ENCODE data around the gene DBNDD1.

Gene DBNDD1

DNA sequence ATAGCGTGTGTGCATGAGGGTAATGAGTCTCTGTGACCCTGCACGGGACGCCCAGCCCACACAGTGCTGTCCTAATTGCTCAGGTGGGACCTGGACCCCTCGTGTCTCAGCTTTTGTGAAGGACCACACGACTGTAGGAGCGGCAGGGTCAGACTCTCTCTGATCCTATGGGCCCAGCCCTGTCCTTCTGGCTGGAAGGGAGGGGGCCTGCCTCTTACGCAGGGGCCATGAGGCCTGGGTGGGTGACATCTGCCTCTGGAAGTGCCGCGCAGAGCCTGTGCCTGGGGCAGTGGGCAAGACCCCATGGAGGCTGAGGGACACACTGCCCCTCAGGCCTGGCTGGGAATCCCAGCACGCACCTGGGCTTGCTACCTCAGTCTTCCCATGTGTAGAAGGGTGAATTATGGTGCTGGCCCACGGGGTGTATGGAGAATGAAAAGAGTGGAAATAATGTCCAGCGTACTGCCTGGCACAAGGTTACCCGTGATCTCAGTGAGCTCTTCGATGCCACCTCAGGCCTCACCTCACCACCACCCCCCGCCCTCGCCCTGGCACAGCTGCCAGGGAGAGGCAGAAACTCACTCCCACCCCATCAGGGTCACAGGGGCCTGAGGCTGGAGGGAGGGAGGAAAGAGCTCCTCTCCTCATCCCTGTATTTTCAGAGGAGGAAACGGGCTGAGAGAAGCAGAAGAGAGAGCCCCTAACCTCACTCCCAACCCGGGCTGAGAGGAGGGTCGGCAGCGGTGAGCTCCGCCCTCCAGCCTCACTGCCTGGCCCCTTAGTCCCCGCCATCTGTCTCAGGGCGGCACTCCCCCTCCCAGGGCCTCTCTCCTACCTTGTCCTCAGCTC is 27.1 kb upstream of the DBNDD1 start:
- DNase-seq (no peak), ATAC-seq (replicated peaks) (peak; percentile 31)
- Mint-ChIP-seq H3K4me1 (ENCODE audit: low read depth in 2 of 2) (peaks cover 3 to 7% of the 10 kb centered on the region in 2 donors), H3K36me3 (ENCODE audit: insufficient read depth) (peaks cover 11% of the 10 kb centered on the region), H3K9me3 (no peaks in the 10 kb centered on the region), H3K27me3 (peaks cover 5 to 31% of the 10 kb centered on the region in 2 donors), H3K4me3 (peak overlapping the region; percentile 50 to 59), H3K27ac (peak overlapping the region in 1 of 2 donors; percentile 86)

DNA sequence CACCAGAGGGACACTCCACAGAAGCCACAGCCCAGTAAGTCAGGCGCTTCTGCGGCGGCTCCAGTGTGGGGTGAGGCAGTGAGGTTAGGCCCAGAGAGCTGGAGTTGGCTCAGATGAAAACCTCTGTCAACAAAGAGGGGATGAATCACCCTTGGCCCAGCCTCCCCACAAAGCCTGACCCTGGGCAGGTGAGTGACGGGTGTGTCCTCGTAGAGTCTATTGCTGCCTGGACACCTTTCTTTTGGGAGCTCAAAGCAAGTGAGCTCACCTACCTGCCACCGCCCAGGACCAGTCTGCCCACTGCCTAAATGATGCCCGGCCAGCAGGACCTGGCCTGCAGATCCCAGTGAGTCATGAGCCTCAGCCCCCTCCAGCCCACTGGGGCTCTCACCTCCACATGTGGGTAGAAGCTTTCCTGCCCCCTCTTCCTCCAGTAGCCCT is 24.9 kb upstream of the DBNDD1 start:
- no peak overlapping the region for H3K4me3 Mint-ChIP-seq
- ATAC-seq (replicated peaks) (no peak), DNase-seq (no peak)
- peaks cover 11% of the 10 kb centered on the region for H3K36me3 Mint-ChIP-seq (ENCODE audit: insufficient read depth)
- H3K27ac Mint-ChIP-seq = peak overlapping the region in 1 of 2 donors; percentile 23
- H3K9me3 Mint-ChIP-seq = no peaks in the 10 kb centered on the region
- peaks cover 5 to 31% of the 10 kb centered on the region in 2 donors for H3K27me3 Mint-ChIP-seq
- peaks cover 3 to 8% of the 10 kb centered on the region in 2 donors for H3K4me1 Mint-ChIP-seq (ENCODE audit: low read depth in 2 of 2)

DNA sequence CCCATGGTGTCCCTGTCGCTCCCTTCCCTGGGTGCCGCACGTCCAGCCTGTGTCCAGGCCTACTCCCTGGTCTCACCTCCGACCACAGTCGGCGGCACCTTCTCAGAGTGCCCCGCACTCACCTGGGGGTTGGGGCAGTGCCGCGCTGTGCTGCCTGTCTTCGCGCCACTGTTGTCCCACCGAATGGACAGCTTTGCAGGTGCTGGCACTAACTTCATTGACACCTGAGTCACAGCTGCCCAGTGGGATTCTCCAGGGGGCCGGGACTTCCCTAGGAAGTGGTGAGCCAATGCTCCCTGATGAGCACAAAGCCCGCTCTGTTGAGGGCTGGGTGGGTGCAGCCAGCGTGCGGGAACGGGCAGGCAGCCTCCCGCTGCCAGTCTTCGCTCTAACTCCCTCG is 24.3 kb upstream of the DBNDD1 start:
- H3K9me3 Mint-ChIP-seq = no peaks in the 10 kb centered on the region
- DNase-seq = no peak
- no peak for ATAC-seq (replicated peaks)
- H3K27me3 Mint-ChIP-seq = peaks cover 5 to 31% of the 10 kb centered on the region in 2 donors
- H3K4me1 Mint-ChIP-seq (ENCODE audit: low read depth in 2 of 2) = peaks cover 3 to 8% of the 10 kb centered on the region in 2 donors
- no peak overlapping the region for H3K4me3 Mint-ChIP-seq
- H3K36me3 Mint-ChIP-seq (ENCODE audit: insufficient read depth) = peaks cover 11% of the 10 kb centered on the region
- H3K27ac Mint-ChIP-seq = no peak overlapping the region

DNA sequence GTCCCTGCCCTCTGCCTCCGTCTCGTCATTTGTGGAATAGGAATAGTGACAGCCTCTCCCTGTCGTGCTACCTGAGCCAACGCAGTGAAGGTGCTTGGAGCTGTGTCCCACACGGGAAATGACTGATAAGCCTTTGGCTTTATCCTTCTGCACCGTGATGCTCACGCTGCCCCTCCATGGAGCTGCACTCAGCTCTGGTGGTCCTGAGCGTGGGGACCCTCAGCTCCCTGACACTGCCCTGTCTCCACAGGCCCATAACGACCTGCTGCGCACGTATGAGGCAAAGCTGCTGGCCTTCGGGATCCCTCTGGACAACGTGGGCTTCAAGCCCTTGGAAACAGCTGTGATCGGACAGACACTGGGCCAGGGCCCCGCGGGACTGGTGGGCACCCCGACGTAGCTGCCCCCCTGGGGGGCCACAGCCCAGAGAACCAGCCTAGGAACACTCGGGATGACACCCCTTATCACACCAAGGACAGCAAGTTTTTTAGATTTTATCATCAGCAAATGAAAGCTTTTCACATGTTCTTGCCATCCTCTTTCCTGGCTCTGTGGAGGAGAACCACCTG is 23.8 kb upstream of the DBNDD1 start:
- no peak overlapping the region for H3K27ac Mint-ChIP-seq
- H3K36me3 Mint-ChIP-seq (ENCODE audit: insufficient read depth) = peaks cover 6% of the 10 kb centered on the region
- peaks cover 3 to 7% of the 10 kb centered on the region in 2 donors for H3K4me1 Mint-ChIP-seq (ENCODE audit: low read depth in 2 of 2)
- H3K4me3 Mint-ChIP-seq = no peak overlapping the region
- DNase-seq = no peak
- H3K27me3 Mint-ChIP-seq = peaks cover 5 to 31% of the 10 kb centered on the region in 2 donors
- no peaks in the 10 kb centered on the region for H3K9me3 Mint-ChIP-seq
- no peak for ATAC-seq (replicated peaks)

DNA sequence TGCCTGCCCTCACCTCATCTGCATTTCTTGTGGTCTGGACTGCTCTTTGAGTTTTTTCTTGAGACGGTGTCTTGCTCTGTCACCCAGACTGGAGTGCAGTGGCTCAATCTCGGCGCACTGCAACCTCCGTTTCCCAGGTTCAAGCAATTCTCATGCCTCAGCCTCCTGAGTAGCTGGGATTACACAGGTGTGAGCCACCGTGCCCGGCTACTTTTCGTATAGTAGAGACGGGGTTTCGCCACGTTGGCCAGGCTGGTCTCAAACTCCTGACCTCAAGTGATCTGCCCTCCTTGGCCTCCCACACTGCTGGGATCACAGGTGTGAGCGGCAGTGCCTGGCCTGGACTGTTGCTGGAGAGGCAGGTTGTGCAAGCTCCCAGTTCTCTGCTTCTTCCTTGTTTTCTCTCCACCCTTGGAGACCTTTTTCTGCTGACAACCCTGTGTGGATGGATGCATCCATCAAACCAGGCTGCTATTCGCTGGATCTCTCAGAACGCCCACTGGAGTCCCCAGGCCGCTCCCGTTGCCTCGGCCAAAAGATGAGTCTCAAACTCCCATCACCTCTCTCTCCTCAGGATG is 22.7 kb upstream of the DBNDD1 start:
- H3K9me3 Mint-ChIP-seq = no peaks in the 10 kb centered on the region
- ATAC-seq (replicated peaks) (no peak), DNase-seq (no peak)
- peaks cover 5 to 31% of the 10 kb centered on the region in 2 donors for H3K27me3 Mint-ChIP-seq
- H3K4me1 Mint-ChIP-seq (ENCODE audit: low read depth in 2 of 2) = peaks cover 3 to 6% of the 10 kb centered on the region in 2 donors
- H3K27ac Mint-ChIP-seq = no peak overlapping the region
- H3K4me3 Mint-ChIP-seq = no peak overlapping the region
- peaks cover 5% of the 10 kb centered on the region for H3K36me3 Mint-ChIP-seq (ENCODE audit: insufficient read depth)

DNA sequence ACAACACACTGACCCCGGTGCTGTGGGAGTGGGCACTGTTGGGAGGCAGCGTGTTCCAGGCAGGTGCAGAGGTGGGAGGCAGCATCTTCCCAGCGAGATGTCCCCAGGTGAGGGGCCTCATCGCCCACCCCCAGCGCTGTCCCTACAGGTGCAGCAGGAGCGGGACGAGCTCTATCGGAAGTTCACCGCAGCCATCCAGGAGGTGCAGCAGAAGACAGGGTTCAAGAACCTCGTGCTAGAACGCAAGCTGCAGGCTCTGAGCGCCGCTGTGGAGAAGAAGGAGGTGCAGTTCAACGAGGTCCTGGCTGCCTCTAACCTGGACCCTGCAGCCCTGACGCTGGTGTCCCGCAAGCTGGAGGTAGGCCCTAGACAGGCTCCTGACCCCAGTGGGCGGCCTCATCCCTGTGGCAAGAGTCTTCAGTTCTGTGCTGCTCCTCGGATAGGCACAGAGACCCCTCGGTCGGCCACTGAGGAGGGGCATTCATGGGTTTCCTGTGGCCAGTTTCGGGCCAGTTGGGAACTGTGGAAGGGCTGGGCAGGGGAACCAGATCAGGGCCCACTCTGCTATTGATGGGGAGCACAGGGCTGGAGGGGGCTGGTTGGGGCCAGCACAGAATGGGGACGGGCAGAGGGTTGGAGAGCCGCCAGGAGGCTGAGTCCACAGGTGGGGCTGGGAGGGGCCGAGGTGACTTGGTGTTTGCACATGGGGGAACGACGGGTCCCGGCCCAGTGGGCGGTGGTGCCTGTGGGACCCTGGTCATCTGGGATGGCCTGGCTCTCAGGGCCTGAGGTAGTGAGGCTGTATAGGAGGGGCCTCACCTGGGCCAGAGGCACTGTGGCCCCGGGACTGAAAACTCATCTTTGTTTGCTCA is 21.1 kb upstream of the DBNDD1 start:
- H3K9me3 Mint-ChIP-seq = no peaks in the 10 kb centered on the region
- H3K27ac Mint-ChIP-seq = no peak overlapping the region
- H3K4me3 Mint-ChIP-seq = no peak overlapping the region
- H3K27me3 Mint-ChIP-seq = peaks cover 0 to 16% of the 10 kb centered on the region in 2 donors
- peaks cover 3% of the 10 kb centered on the region for H3K36me3 Mint-ChIP-seq (ENCODE audit: insufficient read depth)
- ATAC-seq (replicated peaks) = no peak
- H3K4me1 Mint-ChIP-seq (ENCODE audit: low read depth in 2 of 2) = peaks cover 1 to 8% of the 10 kb centered on the region in 2 donors
- DNase-seq = no peak

DNA sequence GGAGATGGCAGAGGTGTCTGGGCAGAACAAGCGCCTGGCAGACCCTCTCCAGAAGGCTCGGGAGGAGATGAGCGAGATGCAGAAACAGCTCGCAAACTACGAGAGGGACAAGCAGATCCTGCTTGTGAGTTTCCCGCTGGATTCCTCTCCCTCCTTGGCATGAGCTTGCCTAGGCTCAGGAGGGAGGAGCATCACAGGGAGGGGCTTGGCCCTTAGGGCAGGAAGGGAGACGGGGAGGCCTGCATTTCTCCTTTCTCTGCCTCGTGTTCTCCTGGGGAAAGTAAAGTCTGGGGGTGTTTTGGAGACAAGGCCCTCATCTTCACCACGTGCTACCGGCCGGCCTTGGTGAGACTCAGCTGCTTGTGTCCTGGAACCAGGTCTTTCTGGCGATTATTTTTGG is 18.0 kb upstream of the DBNDD1 start:
- H3K27me3 Mint-ChIP-seq = peaks cover 0 to 2% of the 10 kb centered on the region in 2 donors
- no peak overlapping the region for H3K4me3 Mint-ChIP-seq
- H3K4me1 Mint-ChIP-seq (ENCODE audit: low read depth in 2 of 2) = peaks cover 1 to 11% of the 10 kb centered on the region in 2 donors
- no peak for DNase-seq
- peaks cover 8% of the 10 kb centered on the region for H3K36me3 Mint-ChIP-seq (ENCODE audit: insufficient read depth)
- no peak overlapping the region for H3K27ac Mint-ChIP-seq
- no peak for ATAC-seq (replicated peaks)
- H3K9me3 Mint-ChIP-seq = no peaks in the 10 kb centered on the region

DNA sequence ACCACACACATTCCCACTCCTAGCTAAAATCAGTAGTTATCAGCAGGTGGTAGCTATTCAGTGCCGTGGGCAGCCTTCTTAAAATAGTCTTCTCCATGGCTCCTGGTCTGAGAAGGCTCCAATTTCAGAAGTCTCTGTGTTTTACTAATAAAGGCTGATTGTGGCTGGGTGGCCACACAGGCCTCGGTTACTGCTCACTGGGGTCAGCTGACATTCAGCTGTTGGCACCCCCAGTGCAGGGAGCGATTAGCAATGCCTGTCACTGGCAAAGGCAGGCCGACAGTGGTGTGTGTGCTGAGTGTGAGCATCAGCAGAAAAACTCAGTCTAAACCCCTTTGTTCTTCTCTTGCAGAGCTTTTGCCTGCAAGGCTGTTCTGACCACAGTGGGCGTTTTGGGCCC is 16.6 kb upstream of the DBNDD1 start:
- Mint-ChIP-seq H3K36me3 (ENCODE audit: insufficient read depth) (peaks cover 22% of the 10 kb centered on the region), H3K27me3 (no peaks in the 10 kb centered on the region), H3K9me3 (no peaks in the 10 kb centered on the region), H3K4me3 (no peak overlapping the region), H3K27ac (no peak overlapping the region), H3K4me1 (ENCODE audit: low read depth in 2 of 2) (peaks cover 1 to 19% of the 10 kb centered on the region in 2 donors)
- ATAC-seq (replicated peaks) (no peak), DNase-seq (no peak)

DNA sequence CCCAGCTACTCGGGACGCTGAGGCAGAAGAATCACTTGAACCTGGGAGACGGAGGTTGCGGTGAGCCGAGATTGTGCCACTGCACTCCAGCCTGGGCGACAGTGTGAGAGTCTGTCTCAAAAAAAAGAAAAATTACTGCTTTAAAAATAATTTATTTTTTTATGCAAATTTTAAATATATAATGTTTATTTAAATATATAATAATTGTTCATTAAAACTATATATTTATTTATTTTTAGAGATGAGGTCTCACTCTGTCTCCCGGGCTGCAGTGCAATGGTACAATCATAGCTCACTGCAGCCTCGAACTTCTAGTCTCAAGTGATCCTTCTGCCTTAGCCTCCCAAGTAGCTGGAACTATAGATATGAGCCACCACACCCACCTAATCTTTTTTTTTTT is 15.2 kb upstream of the DBNDD1 start:
- Mint-ChIP-seq H3K4me3 (no peak overlapping the region), H3K36me3 (ENCODE audit: insufficient read depth) (peaks cover 23% of the 10 kb centered on the region), H3K4me1 (ENCODE audit: low read depth in 2 of 2) (peaks cover 0 to 19% of the 10 kb centered on the region in 2 donors), H3K27ac (no peak overlapping the region), H3K27me3 (no peaks in the 10 kb centered on the region), H3K9me3 (no peaks in the 10 kb centered on the region)
- ATAC-seq (replicated peaks) (no peak), DNase-seq (no peak)

DNA sequence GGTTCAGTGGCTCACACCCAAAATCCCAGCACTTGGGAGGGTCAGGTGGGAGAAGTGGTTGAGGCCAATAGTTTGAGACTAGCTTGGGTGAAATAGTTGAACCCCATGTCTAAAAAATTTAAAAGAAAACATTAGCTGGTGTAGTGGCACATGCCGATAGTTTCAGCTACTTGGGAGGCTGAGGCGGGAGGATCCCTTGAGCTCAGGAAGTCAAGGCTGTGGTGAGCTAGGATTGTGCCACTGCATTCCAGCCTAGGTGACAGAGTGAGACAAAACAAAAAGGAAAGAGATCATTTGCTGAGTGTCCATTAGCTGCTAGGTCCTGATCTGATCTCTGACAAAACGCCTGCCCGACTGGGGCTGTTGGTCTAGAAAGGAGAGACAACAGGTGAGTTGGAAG is 14.1 kb upstream of the DBNDD1 start:
- H3K27me3 Mint-ChIP-seq = no peaks in the 10 kb centered on the region

DNA sequence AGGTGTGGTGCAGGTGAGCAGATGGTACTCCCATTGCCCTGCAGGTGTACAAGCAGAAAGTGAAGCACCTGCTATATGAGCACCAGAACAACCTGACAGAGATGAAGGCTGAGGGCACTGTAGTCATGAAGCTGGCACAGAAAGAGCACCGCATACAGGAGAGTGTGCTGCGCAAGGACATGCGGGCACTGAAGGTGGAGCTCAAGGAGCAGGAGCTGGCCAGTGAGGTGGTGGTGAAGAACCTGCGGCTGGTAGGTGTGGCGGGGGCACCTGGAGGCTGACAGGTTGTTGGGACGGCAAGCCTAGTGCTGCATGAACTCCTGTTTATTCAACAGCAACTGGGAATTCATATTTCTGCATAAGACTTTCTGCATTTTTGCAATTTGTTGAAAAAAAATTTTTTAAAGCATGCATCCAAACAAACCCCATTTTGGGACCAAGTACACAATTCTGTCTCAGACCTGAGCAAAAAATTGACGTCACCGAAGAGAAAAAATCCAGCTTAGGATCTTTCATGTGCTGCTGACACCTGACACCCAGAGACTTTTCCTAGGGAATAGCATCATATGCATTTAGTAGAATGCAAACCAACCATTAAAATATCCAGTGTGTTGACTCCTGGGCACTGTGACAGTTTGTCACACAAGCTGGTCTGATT is 13.5 kb upstream of the DBNDD1 start:
- ATAC-seq (replicated peaks) (no peak), DNase-seq (no peak)
- Mint-ChIP-seq H3K4me1 (ENCODE audit: low read depth in 2 of 2) (peaks cover 0 to 19% of the 10 kb centered on the region in 2 donors), H3K27ac (peak overlapping the region; percentile 82 to 91), H3K9me3 (no peaks in the 10 kb centered on the region), H3K36me3 (ENCODE audit: insufficient read depth) (peaks cover 23% of the 10 kb centered on the region), H3K4me3 (peak overlapping the region in 1 of 2 donors; percentile 36), H3K27me3 (no peaks in the 10 kb centered on the region)

More for the DNA sequence above, 14.1 kb upstream of the DBNDD1 start:
- Mint-ChIP-seq H3K4me1 (ENCODE audit: low read depth in 2 of 2) (peaks cover 0 to 19% of the 10 kb centered on the region in 2 donors), H3K27ac (no peak overlapping the region), H3K4me3 (no peak overlapping the region), H3K9me3 (no peaks in the 10 kb centered on the region), H3K36me3 (ENCODE audit: insufficient read depth) (peaks cover 23% of the 10 kb centered on the region)
- DNase-seq = no peak
- no peak for ATAC-seq (replicated peaks)

DNA sequence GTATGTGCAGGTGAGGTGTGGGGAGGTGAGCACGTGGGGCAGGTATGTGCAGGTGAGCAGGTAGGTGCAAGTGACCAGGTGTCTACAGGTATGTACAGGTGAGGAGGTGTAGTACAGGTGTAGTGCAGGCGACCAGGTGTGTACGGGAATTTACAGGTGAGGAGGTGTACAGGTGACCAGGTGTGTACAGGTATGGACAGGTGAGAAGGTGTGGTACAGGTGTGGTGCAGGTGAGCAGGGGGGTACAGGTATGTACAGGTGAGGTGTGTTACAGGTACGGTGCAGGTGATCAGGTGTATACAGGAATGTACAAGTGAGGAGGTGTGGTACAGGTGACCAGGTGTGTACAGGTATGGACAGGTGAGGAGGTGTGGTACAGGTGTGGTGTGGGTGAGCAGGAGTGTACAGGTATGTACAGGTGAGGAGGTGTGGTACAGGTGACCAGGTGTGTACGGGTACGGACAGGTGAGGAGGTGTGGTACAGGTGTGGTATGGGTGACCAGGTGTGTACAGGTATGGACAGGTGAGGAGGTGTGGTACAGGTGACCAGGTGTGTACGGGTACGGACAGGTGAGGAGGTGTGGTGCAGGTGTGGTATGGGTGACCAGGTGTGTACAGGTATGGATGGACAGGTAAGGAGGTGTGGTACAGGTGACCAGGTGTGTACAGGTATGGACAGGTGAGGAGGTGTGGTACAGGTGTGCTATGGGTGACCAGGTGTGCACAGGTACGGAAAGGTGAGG is 12.8 kb upstream of the DBNDD1 start:
- Mint-ChIP-seq H3K9me3 (no peaks in the 10 kb centered on the region), H3K36me3 (ENCODE audit: insufficient read depth) (peaks cover 23% of the 10 kb centered on the region), H3K27me3 (no peaks in the 10 kb centered on the region), H3K27ac (peak overlapping the region; percentile 82 to 91), H3K4me3 (peak overlapping the region in 1 of 2 donors; percentile 36), H3K4me1 (ENCODE audit: low read depth in 2 of 2) (peaks cover 0 to 19% of the 10 kb centered on the region in 2 donors)
- ATAC-seq (replicated peaks) = no peak
- DNase-seq = no peak
